Measurements from ENCODE around the gene ROS1. TPM values are rescaled to one million over a fixed set of nuclear protein-coding genes. Genes with fewer than 3 reads are reported as not detected.

The ROS1 gene
- total and polyA plus RNA-seq, 2 donors (not counting 3 experiments of a cell fraction or from before 2014, with no cell fraction given) = not detected

- H3K9me3 ChIP-seq (replicated peaks; ENCODE audit: control insufficient read depth, insufficient read depth, low read length) = no peaks in the 10 kb centered on the region
- no peaks in the 10 kb centered on the region for H3K9me1 ChIP-seq (replicated peaks; ENCODE audit: control insufficient read depth, extremely low read depth, insufficient read depth, low read length)
- H3K4me1 ChIP-seq (ENCODE audit: control insufficient read depth, extremely low read depth, insufficient read depth, low read length) = no peaks in the 10 kb centered on the region
- no peak overlapping the region for H3K4me3 ChIP-seq (replicated peaks in 1 of 3; ENCODE audit: insufficient read depth in 1 of 3, low read depth in 1 of 3, low read length in 3 of 3)
- dilution Hi-C loops (cut with MboI; ENCODE audit: extremely low pct_ligation_motif_present, low sequenced_read_pairs) = no loop called here
- TF ChIP-seq MAX (IDR thresholded peaks at IDR 0.05; ENCODE audit: insufficient read depth, insufficient read length) (no peak), JUN (IDR thresholded peaks at IDR 0.05; ENCODE audit: borderline replicate concordance, insufficient read depth, insufficient read length, low read depth) (no peak), MYC (IDR thresholded peaks at IDR 0.05; ENCODE audit: low read depth, low read length) (no peak), CTCF (IDR thresholded peaks at IDR 0.05; ENCODE audit: extremely low read depth in 1 of 2, insufficient read depth in 1 of 2, low read depth in 1 of 2, low read length in 2 of 2) (no peak), EZH2 (IDR thresholded peaks at IDR 0.05; ENCODE audit: borderline replicate concordance, low read depth, low read length, severe bottlenecking) (no peak), POLR2AphosphoS5 (IDR thresholded peaks at IDR 0.05; ENCODE audit: insufficient read depth, low read depth, low read length) (no peak), GATA2 (IDR thresholded peaks at IDR 0.05; ENCODE audit: insufficient read depth, insufficient read length, low read depth, low read length) (no peak), POLR2A (IDR thresholded peaks at IDR 0.05; ENCODE audit: low read depth, low read length) (no peak), FOS (IDR thresholded peaks at IDR 0.05; ENCODE audit: borderline replicate concordance, insufficient read depth, low read length) (no peak)
- CTCF ChIA-PET = interaction anchor here (1.1 to 1.4 kb wide), 3 partner anchors 9 to 195 kb away, joined by 3 to 4 read pairs (median 3); partner anchors contain the start of gene ROS1
- intact Hi-C loops (cut with micrococcal nuclease) = no loop called here
- FAIRE-seq = no peak
- H3K9ac ChIP-seq (replicated peaks; ENCODE audit: extremely low read depth, insufficient read depth, low read length) = no peak overlapping the region
- no peak overlapping the region for H2AFZ ChIP-seq (ENCODE audit: low read depth, low read length)
- no TSS peak for BruUV-seq (replicated peaks)
- DNase-seq (ENCODE audit: low read depth, low spot score) = no peak
- no peaks in the 10 kb centered on the region for H4K20me1 ChIP-seq (replicated peaks; ENCODE audit: control insufficient read depth, extremely low read depth, insufficient read depth, low read length)
- H3K27ac ChIP-seq (ENCODE audit: insufficient read depth, low read depth, low read length) = no peak overlapping the region
- POLR2A ChIA-PET = no interaction called here
- H3K79me2 ChIP-seq (ENCODE audit: control insufficient read depth, insufficient read depth, low read length) = no peaks in the 10 kb centered on the region
- no peaks in the 10 kb centered on the region for H3K27me3 ChIP-seq (ENCODE audit: control insufficient read depth in 2 of 2, insufficient read depth in 2 of 2, low read length in 2 of 2)
- H3K36me3 ChIP-seq (ENCODE audit: control insufficient read depth in 2 of 2, extremely low read depth in 1 of 2, insufficient read depth in 2 of 2, low read length in 2 of 2) = no peaks in the 10 kb centered on the region
- no peak overlapping the region for H3K4me2 ChIP-seq (ENCODE audit: insufficient read depth, low read length)
Observed at GRCh38 chr6:117409863-117410262, 15.9 kb downstream of the ROS1 start.
